H1 (cell line): Measurements from ENCODE around the gene HDAC9. TPM values are rescaled to one million over a fixed set of nuclear protein-coding genes. Genes with fewer than 3 reads are reported as not detected.

Source experiments
- CTCF ChIA-PET: fragments of 300-600 bp; sonication (Branson Sonifier 250); formaldehyde crosslinking; loops from one replicate; lab custom pipeline; 2021; ENCODE audit not compliant: partially characterized antibody; lab: Charles Lee
- POLR2A ChIA-PET: fragments of 300-600 bp; sonication (Branson Sonifier 250); formaldehyde crosslinking; loops from one replicate; lab custom pipeline; 2021; ENCODE audit warnings: inconsistent platforms; ENCODE audit not compliant: partially characterized antibody; lab: Charles Lee
- DNase-seq, 2 experiments: peaks; one replicate each; pipeline versions ENCODE4 v3.0.0 to v3.0.0-alpha.2; 2010 to 2022; ENCODE audit warnings: low spot score in 2 of 2, low read depth in 1 of 2, mixed read lengths in 1 of 2
- FAIRE-seq: peaks from 2 replicates; lab custom pipeline; 2011; peaks lifted over from hg19 to GRCh38; lab: Jason Lieb, UNC
- H2AFZ ChIP-seq: 2 replicates; pipeline ENCODE4 v1.8.1; 2012; ENCODE audit warnings: low read length, inconsistent platforms
- H2AK5ac ChIP-seq: 2 replicates; pipeline ENCODE4 v1.6.1; 2013; ENCODE audit warnings: low read depth, low read length
- H2BK120ac ChIP-seq: replicated peaks from 2 replicates; pipeline ENCODE3; 2013; ENCODE audit warnings: low read depth, low read length, inconsistent platforms
- H2BK12ac ChIP-seq: 2 replicates; pipeline ENCODE4 v1.6.1; 2013; ENCODE audit warnings: low read depth, low read length
- H2BK15ac ChIP-seq: 2 replicates; pipeline ENCODE4 v1.6.1; 2013; ENCODE audit warnings: low read length
- H2BK20ac ChIP-seq: 2 replicates; pipeline ENCODE4 v1.6.1; 2013; ENCODE audit warnings: low read length
- H2BK5ac ChIP-seq: 2 replicates; pipeline ENCODE4 v1.6.1; 2013; ENCODE audit warnings: low read depth, low read length
- H3K14ac ChIP-seq: 2 replicates; pipeline ENCODE4 v1.6.1; 2013; ENCODE audit warnings: inconsistent platforms; ENCODE audit not compliant: insufficient read length
- H3K18ac ChIP-seq: 2 replicates; pipeline ENCODE4 v1.6.1; 2013; ENCODE audit warnings: low read length; ENCODE audit errors: extremely low read depth
- H3K23ac ChIP-seq: 2 replicates; pipeline ENCODE4 v1.6.1; 2013; ENCODE audit warnings: inconsistent platforms; ENCODE audit not compliant: insufficient read length
- H3K23me2 ChIP-seq: 2 replicates; pipeline ENCODE4 v1.6.1; 2013; ENCODE audit warnings: low read depth, low read length
- H3K27ac ChIP-seq: 2 replicates; pipeline ENCODE4 v1.6.1; 2011; ENCODE audit warnings: low read depth, low read length, inconsistent platforms
- H3K27me3 ChIP-seq, 4 experiments: replicated peaks in 1 of 4; 1 replicate in 1 of 4; 2 replicates in 3 of 4; pipeline versions ENCODE4 v1.6.1 to v1.8.1; 2011 to 2013; ENCODE audit warnings: low read length in 3 of 4, mild to moderate bottlenecking in 3 of 4, inconsistent platforms in 2 of 4, mixed read lengths in 2 of 4, moderate library complexity in 1 of 4; ENCODE audit not compliant: control insufficient read depth in 3 of 4, insufficient read depth in 3 of 4; ENCODE audit errors: extremely low read depth in 1 of 4
- H3K36me3 ChIP-seq, 4 experiments: 2 replicates each; pipeline versions ENCODE4 v1.6.1 to v1.8.1; 2011 to 2013; ENCODE audit warnings: mild to moderate bottlenecking in 4 of 4, low read length in 3 of 4, moderate library complexity in 2 of 4, control low read depth in 1 of 4, inconsistent platforms in 1 of 4; ENCODE audit not compliant: insufficient read depth in 4 of 4, control insufficient read depth in 2 of 4
- H3K4ac ChIP-seq: replicated peaks from 2 replicates; pipeline ENCODE3; 2013; ENCODE audit warnings: low read length, low read depth, mixed read lengths, inconsistent platforms; ENCODE audit not compliant: insufficient read length
- H3K4me1 ChIP-seq, 4 experiments: replicated peaks in 1 of 4; 1 replicate in 1 of 4; 2 replicates in 3 of 4; pipeline versions ENCODE4 v1.6.1 to v1.8.1; 2011 to 2013; ENCODE audit warnings: low read length in 3 of 4, inconsistent platforms in 2 of 4, mixed read lengths in 1 of 4; ENCODE audit not compliant: insufficient read depth in 4 of 4, control insufficient read depth in 3 of 4
- H3K4me2 ChIP-seq, 2 experiments: 2 replicates each; pipeline versions ENCODE4 v1.6.1 to v1.8.1; 2011 to 2013; ENCODE audit warnings: low read depth in 2 of 2, low read length in 2 of 2, control low read depth in 1 of 2, inconsistent platforms in 1 of 2, mild to moderate bottlenecking in 1 of 2; ENCODE audit not compliant: insufficient read depth in 1 of 2
- H3K4me3 ChIP-seq, 4 experiments: fragments of 200-600, 300-600 bp in 1 of 4; sonication (generic), shearing (Covaris generic), sonication (Bioruptor Twin) in 1 of 4; 2 replicates each; pipeline versions ENCODE4 v1.5.1 to v1.8.1; 2011 to 2016; ENCODE audit warnings: low read length in 4 of 4, low read depth in 3 of 4, control low read depth in 2 of 4, inconsistent platforms in 2 of 4, mild to moderate bottlenecking in 2 of 4, mixed read lengths in 1 of 4, moderate library complexity in 1 of 4; ENCODE audit not compliant: insufficient read depth in 2 of 4; ENCODE audit errors: extremely low read depth in 1 of 4
- H3K56ac ChIP-seq: replicated peaks from 2 replicates; pipeline ENCODE3; 2013; ENCODE audit warnings: low read depth, mild to moderate bottlenecking, mixed read lengths, low read length, inconsistent platforms; ENCODE audit not compliant: insufficient read length
- H3K79me1 ChIP-seq: 2 replicates; pipeline ENCODE4 v1.6.1; 2013; ENCODE audit warnings: low read depth, low read length, control low read depth
- H3K79me2 ChIP-seq, 2 experiments: 2 replicates each; pipeline versions ENCODE4 v1.6.1 to v1.8.1; 2012 to 2013; ENCODE audit warnings: low read length in 2 of 2, mild to moderate bottlenecking in 2 of 2, inconsistent platforms in 1 of 2; ENCODE audit not compliant: insufficient read depth in 2 of 2, control insufficient read depth in 1 of 2
- H3K9ac ChIP-seq, 4 experiments: replicated peaks in 1 of 4; 1 replicate in 1 of 4; 2 replicates in 3 of 4; pipeline versions ENCODE4 v1.6.1 to v1.8.1; 2011 to 2013; ENCODE audit warnings: low read depth in 3 of 4, low read length in 3 of 4, control low read depth in 2 of 4, mild to moderate bottlenecking in 2 of 4, moderate library complexity in 2 of 4, inconsistent platforms in 1 of 4; ENCODE audit errors: extremely low read depth in 1 of 4
- H3K9me3 ChIP-seq, 2 experiments: 2 replicates each; pipeline versions ENCODE4 v1.6.1 to v1.8.1; 2012 to 2013; ENCODE audit warnings: mild to moderate bottlenecking in 2 of 2, moderate library complexity in 2 of 2, control low read depth in 1 of 2, inconsistent platforms in 1 of 2, low read depth in 1 of 2, low read length in 1 of 2, mixed read lengths in 1 of 2; ENCODE audit not compliant: insufficient read depth in 2 of 2
- H4K20me1 ChIP-seq, 2 experiments: replicated peaks in 1 of 2; 2 replicates each; pipeline versions ENCODE3 to v1.8.1; 2011 to 2013; ENCODE audit warnings: inconsistent platforms in 2 of 2, low read length in 2 of 2, mild to moderate bottlenecking in 1 of 2; ENCODE audit not compliant: insufficient read depth in 2 of 2, control insufficient read depth in 1 of 2
- H4K5ac ChIP-seq: 2 replicates; pipeline ENCODE4 v1.6.1; 2013; ENCODE audit warnings: low read length, low read depth, mixed read lengths, inconsistent platforms; ENCODE audit not compliant: insufficient read length
- H4K8ac ChIP-seq: 2 replicates; pipeline ENCODE4 v1.8.0; 2013; ENCODE audit warnings: mild to moderate bottlenecking, moderate library complexity, low read length, inconsistent platforms; ENCODE audit not compliant: insufficient read depth; ENCODE audit errors: extremely low read depth
- H4K91ac ChIP-seq: replicated peaks from 2 replicates; pipeline ENCODE3; 2013; ENCODE audit warnings: low read length, mixed read lengths, inconsistent platforms; ENCODE audit not compliant: insufficient read length
- CEBPB ChIP-seq: IDR thresholded peaks from 2 replicates; pipeline ENCODE4 v1.6.1; 2012; ENCODE audit warnings: low read depth, low read length
- CTBP2 ChIP-seq: IDR thresholded peaks from 2 replicates; pipeline ENCODE4 v1.7.0; 2011; ENCODE audit warnings: borderline replicate concordance, mild to moderate bottlenecking, moderate library complexity, mixed read lengths, low read length; ENCODE audit not compliant: insufficient read depth, insufficient read length
- CTCF ChIP-seq, 3 experiments: IDR thresholded peaks; 1 replicate in 2 of 3; 2 replicates in 1 of 3; pipeline versions ENCODE4 v1.5.1 to v1.6.1; 2011; ENCODE audit warnings: low read length in 3 of 3, mild to moderate bottlenecking in 3 of 3, inconsistent platforms in 2 of 3, low read depth in 1 of 3, moderate library complexity in 1 of 3; ENCODE audit not compliant: insufficient read depth in 1 of 3; ENCODE audit errors: control extremely low read depth in 1 of 3
- RAD21 ChIP-seq, 2 experiments: IDR thresholded peaks in 1 of 2; conservative IDR thresholded peaks in 1 of 2; 2 replicates each; pipeline ENCODE4 v1.6.1; 2011; ENCODE audit warnings: low read depth in 2 of 2, low read length in 2 of 2, improper control_type of control experiment in 1 of 2, inconsistent platforms in 1 of 2, mild to moderate bottlenecking in 1 of 2, moderate library complexity in 1 of 2
- SP4 ChIP-seq: IDR thresholded peaks from 2 replicates; pipeline ENCODE4 v1.6.1; 2012; ENCODE audit warnings: low read length, inconsistent platforms
- WGBS, 2 experiments: shearing (Covaris generic) in 1 of 2; methylation state at CpG; one replicate each; pipeline versions ENCODE4 v1.1.6 to v1.1.7; 2013 to 2015; ENCODE audit warnings: low lambda C conversion rate in 2 of 2, mixed read lengths in 2 of 2, inconsistent platforms in 1 of 2, low coverage in 1 of 2, missing lambda C conversion rate in 1 of 2; ENCODE audit not compliant: insufficient replicate concordance in 2 of 2, insufficient coverage in 1 of 2, insufficient read length in 1 of 2; ENCODE audit errors: extremely low coverage in 1 of 2, missing lambda C conversion rate in 1 of 2; 5-methylcytosine and 5-hydroxymethylcytosine counted together
- polyA plus RNA-seq, 7 experiments: library from polyadenylated mRNA; depleted of rRNA in 3 of 7; stranded (reverse) in 5 of 7; unstranded in 2 of 7; fragments of >200 nt in 5 of 7; fragments of 200-250 nt in 2 of 7; gene quantifications; 1 replicate in 5 of 7; 2 replicates in 1 of 7; 4 replicates in 1 of 7; pipeline versions ENCODE4 v1.2.1 to v1.2.3, GENCODE V29; 2011 to 2013; ENCODE audit warnings: missing spikeins in 2 of 7, mixed read lengths in 2 of 7
- total RNA-seq: library from RNA; stranded (reverse); fragmentation: NEBNext Ultra II Directional; extraction: Animal tissue kit (Norgen Biotek cat#: 25700); gene quantifications from 2 replicates; pipeline ENCODE4 v1.2.1, GENCODE V29; 2021

The HDAC9 gene
- total and polyA plus RNA-seq, 2 of the 8 experiments (the other 6 are each of a cell fraction or from before 2014, with no cell fraction given), result 9.5 to 13.1 TPM

- Histone ChIP-seq H3K4ac (peak overlapping the region; percentile 74), H3K9ac (no peak overlapping the region), H3K36me3 (no peaks in the 10 kb centered on the region), H4K20me1 (no peaks in the 10 kb centered on the region), H2BK5ac (no peak overlapping the region), H3K4me2 (no peak overlapping the region), H2BK120ac (no peak overlapping the region), H2AFZ (no peak overlapping the region), H3K27ac (no peak overlapping the region), H3K4me3 (no peak overlapping the region), H3K23me2 (no peaks in the 10 kb centered on the region), H3K79me1 (no peaks in the 10 kb centered on the region), H3K56ac (no peak overlapping the region), H2BK20ac (no peak overlapping the region), H2BK12ac (no peak overlapping the region), H3K4me1 (no peaks in the 10 kb centered on the region), H2BK15ac (no peak overlapping the region), H4K8ac (no peak overlapping the region), H4K91ac (no peak overlapping the region), H3K14ac (no peak overlapping the region), H4K5ac (no peak overlapping the region), H3K27me3 (no peaks in the 10 kb centered on the region), H3K9me3 (no peaks in the 10 kb centered on the region), H3K23ac (no peak overlapping the region), H2AK5ac (no peak overlapping the region), H3K18ac (no peak overlapping the region), H3K79me2 (no peaks in the 10 kb centered on the region)
- DNase-seq, result no peak
- ChIA-PET POLR2A (no interaction called here), CTCF (interaction anchor here (0.7 to 1.8 kb wide), 5 partner anchors 19 to 385 kb away, joined by 3 to 10 read pairs (median 6); no protein-coding TSS in a partner anchor)
- FAIRE-seq, result no peak
- WGBS, 2 experiments, result 79% methylated on average over 1 of the region's 1 CpG; no CpG with 5 or more reads in 1 of the 2 experiments
- TF ChIP-seq CTCF (IDR thresholded peaks at IDR 0.05; ENCODE audit: control extremely low read depth in 1 of 3, insufficient read depth in 1 of 3, low read depth in 1 of 3, low read length in 3 of 3) (no peak), CEBPB (no peak), SP4 (no peak), CTBP2 (no peak), RAD21 (IDR thresholded peaks at IDR 0.05 in 1 of 2, conservative IDR thresholded peaks at IDR 0.05 in 1 of 2; ENCODE audit: low read depth in 2 of 2, low read length in 2 of 2) (no peak)
These were observed 20.6 kb upstream of the HDAC9 start for GRCh38 chr7:18474944-18475343.
